Activated CD8-positive, alpha-beta memory T cell treated with anti-CD3 and anti-CD28 coated beads for 36 hours (primary cell): ENCODE data around the gene BBOX1. TPM values are rescaled to one million over a fixed set of nuclear protein-coding genes. Genes with fewer than 3 reads are reported as not detected.
"Not testable (repeated sequence)": the region's sequence is repeated elsewhere in the genome, so short reads cannot be mapped to it uniquely, and the experiment has no call there.

ENCODE experiments used
- CTCF ChIA-PET: fragments of 350-600 bp; sonication (Branson Sonifier 250); formaldehyde crosslinking; loops from one replicate; lab custom pipeline; 2021; ENCODE audit warnings: antibody characterized with exemption; lab: Charles Lee
- POLR2A ChIA-PET: fragments of 350-600 bp; sonication (Branson Sonifier 250); formaldehyde crosslinking; loops from one replicate; lab custom pipeline; 2021; ENCODE audit warnings: antibody characterized with exemption; lab: Charles Lee
- total RNA-seq, 2 experiments: library from RNA; stranded (reverse); gene quantifications; one replicate each; pipeline ENCODE4 v1.2.3, GENCODE V29; 2021

The BBOX1 gene
- total RNA-seq, 2 experiments from 2014 or later = not detected

DNA sequence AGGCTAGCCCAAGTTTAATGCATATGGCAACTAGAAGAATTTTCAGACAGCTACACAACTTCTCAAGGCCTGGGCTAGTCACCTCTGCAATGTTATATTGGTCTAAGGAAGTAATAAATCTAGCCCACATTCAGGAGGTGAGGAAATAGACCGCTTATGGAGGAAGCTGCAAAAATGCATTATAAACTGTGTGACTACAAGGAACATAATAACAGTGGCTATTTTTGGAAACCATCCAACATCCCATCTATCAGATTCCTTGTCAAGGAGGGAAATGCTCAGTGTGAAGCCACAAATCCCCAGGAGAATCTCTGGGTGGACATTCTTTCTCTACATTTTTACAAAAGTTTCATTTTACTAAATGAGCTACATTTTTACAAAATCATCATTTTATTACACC lies 76.1 kb downstream of the BBOX1 start:
- ChIA-PET CTCF (interaction anchor here (0.6 kb wide), 1 partner anchor 10 kb away, joined by 3 read pairs; no protein-coding TSS in a partner anchor), POLR2A (no interaction called here)

DNA sequence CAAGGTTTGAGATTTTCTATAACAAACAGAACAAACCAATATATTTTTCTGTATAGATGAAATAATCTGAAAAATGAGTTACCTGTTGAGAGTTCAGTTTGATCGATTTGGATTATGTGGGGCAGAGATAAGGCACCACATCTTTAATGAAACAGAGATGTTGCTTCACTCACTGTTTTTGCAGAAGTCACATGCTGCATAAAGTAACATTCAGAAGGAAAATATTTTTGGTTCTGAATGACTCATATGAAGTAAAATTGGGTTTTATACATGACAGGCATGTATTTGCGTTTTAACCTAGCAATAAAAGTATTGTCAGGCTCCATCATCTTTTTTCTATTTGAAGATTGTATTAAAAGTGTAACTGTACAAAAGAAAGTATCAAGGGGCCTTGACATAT lies 77.8 kb downstream of the BBOX1 start:
- POLR2A ChIA-PET = no interaction called here
- CTCF ChIA-PET = no interaction called here

DNA sequence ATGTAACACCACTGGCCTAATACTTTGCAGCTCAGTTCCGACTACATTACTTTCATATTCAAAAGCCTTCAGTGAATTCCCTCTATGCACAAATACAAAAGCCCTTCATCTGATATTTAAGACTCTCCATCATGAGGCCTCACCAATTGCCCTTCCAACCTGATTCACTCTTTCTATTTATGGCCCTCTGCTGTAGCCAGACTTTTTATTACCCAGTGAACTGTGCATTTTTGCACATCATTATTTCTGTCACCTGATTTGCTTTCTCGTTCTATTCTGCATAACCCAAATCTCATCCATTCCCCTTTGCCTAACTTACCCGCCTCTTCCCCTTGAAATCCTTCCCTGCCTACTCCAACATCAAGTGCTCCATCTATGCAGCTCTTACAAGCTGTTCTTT lies 78.3 kb downstream of the BBOX1 start:
- ChIA-PET CTCF (no interaction called here), POLR2A (no interaction called here)

DNA sequence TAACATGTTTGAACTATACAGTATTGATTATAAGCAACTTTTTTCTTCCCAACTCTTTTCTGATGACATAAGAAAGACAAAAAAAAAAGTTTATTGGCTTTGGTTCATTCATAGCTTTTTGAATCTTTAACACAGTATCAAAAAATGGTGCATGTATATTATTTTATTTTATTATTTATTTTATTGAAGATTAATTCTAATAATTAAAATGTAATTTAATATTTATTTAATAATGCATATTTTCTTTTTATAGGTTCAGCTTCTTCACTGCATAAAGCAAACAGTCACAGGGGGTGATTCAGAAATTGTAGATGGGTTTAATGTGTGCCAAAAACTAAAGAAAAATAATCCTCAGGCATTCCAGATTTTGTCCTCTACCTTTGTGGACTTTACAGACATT lies 78.8 kb downstream of the BBOX1 start:
- CTCF ChIA-PET = no interaction called here
- POLR2A ChIA-PET = no interaction called here

DNA sequence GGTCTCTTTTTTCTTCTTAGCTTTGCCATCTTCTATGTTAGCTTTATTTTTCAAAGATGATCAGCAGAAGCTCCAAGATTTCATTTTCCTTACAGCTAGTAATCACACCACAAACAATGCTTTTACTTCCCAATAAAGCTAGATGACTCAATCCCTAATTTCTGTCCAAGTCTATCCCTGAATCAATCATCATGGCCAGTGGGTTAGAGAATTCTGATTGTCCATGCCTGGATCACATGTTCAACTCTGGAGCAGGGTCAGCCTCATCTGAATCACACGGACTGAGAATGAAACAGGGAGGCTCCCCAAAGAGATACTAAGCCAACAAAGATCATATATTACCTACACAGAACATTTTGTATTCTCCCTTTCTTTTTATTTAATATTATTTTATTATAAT lies 79.6 kb downstream of the BBOX1 start:
- POLR2A ChIA-PET = no interaction called here
- CTCF ChIA-PET = no interaction called here

DNA sequence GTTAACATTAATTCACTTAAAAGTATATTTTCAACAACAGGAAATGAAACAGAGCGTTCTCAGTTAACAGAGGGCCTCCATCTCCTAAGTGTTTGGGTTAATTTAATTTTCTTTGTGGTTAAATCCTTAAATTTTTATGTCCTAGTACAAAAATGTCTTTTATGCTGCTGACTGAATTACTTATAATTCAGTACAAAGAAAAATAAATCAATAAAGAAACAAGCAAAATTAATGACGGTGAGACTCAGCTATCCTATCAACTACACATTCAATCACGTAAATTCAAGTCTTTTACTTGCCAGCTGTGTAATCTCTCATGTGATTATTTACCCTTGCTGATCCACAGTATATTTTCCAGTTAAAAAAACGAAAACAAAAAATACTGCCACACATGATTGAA lies 81.4 kb downstream of the BBOX1 start:
- ChIA-PET POLR2A (no interaction called here), CTCF (interaction anchor here (0.6 kb wide), 1 partner anchor 33 kb away, joined by 3 read pairs; no protein-coding TSS in a partner anchor)

DNA sequence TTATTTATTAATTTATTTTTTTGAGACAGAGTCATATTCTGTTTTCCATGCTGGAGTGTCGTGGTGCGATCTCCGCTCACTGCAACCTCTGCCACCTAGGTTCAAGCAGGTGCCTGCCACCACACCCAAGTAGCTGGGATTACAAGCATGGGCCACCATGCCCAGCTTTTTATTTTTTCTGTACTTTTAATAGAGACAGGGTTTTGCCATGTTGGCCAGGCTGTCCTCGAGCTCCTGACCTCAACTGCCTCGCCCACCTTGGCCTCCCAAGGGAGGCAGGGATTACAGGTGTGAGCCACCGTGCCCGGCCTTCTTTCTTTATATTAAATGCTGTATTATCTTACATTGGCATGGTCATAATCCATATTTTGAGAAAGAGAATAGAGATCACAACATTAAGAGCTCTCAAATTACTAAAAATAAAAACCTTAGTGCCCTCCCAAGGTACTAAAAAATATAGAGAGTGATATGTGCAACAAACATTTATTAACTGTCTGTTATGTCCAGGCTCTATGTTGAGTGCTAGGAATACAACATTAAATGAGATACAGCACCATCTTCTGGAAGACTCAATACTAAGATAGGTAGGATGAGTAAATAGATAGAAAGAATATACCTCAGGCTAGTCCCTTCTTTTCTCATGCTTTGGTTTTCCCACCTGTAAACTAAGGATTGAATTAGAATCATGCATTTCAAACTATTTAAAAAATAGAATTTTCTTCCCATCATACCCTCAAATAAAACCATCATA lies 84.1 kb downstream of the BBOX1 start:
- ChIA-PET POLR2A (no interaction called here), CTCF (no interaction called here)

DNA sequence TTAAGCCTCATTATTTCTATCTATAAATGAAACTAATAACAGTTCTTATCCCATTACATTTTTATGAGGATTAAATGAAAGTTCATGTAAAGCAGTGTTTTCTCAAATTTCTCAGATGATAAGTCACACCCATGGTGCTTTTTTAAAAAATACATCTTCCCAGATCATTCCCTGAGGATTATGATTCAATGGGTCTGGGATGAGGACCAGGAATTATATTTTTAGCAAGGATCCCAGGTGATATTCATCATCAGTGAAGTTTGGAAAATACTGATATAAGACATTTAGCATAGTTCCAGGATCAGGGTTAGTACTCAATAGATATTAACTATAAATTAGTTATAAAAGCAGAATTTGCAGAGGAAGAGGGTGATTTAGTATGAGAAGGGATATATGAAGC lies 89.1 kb downstream of the BBOX1 start:
- ChIA-PET POLR2A (no interaction called here), CTCF (no interaction called here)

DNA sequence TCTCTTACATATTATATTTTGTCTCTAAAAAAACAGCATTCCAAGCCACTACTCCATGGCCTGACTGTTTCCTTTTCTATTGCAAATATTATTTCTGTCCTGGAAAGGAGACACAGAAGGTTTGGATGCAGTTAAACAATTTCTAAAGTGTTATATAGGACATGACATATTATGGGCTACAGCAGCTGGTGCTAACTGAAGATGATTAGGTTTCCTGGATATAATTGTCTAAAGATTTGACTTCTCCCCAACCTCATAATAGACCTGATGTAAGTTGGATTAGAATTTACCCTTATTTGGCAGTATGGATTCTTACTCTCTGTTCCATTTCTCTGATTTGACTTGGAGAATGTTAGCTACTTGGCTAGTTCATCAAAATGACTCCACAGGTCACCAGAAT lies 90.2 kb downstream of the BBOX1 start:
- CTCF ChIA-PET = no interaction called here
- POLR2A ChIA-PET = no interaction called here

DNA sequence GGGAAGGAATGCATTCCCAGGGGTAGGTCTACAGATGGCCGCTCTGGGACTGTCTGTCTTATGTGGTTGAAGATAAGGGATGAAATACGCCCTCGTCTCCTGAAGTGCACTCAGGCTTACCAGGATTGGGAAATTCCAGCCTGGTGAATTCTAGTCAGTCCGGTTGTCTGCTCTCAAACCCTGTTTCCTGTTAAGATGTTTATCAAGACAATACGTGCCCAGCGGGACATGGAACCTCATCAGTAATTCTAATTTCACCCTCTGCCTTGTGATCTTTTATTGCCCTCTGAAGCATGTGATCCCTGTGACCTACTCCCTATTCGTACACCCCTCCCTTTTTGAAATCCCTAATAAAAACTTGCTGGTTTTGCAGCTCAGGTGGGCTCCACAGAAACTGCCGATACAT lies 95.3 kb downstream of the BBOX1 start:
- CTCF ChIA-PET, POLR2A ChIA-PET: not testable (repeated sequence)

DNA sequence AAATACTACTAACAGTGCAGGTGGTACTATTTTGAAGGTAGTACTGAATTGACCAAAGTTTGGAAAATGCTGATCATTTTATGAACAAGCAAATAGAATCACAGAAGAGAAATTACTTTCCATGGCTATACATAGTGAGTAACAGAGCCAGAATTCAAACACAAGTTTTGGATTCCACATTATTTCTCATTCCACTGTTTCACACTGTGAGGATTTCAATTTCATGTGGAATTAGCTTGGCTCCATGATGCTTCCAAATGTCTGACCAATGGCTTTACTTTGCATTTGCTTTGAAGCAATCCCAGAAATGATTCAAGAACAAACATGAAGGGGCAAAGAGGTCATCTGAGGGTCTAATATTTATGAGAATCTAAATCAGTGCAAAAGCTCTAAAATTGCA lies 98.1 kb downstream of the BBOX1 start:
- ChIA-PET POLR2A (no interaction called here), CTCF (no interaction called here)

DNA sequence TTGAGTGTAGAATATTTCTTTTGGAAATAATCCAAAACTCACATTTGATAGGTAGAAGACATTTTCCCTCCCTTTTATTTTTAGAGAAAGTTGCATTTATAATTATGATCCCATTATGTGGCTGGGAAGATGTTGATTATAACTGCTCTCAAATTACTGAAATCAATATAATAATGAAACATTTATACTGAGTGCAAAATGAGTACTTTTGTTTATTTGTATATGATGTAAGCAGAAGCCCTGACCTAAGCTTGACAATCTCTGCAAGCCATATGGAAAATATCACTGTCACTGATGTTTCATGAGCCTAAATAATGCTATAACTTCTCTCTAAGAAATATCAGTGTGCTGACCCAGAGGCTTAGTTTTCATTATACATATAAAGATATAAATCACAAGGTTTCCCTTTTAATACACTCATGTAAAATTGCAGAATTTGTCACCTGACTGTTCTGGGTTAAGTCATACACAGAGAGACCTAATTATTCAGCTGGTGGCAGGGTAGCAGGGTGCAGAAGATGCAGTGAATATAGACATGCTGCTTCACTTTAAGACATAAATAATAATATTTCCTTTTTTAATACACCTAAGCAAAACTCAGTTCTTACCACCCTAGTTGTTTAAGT lies 99.2 kb downstream of the BBOX1 start:
- CTCF ChIA-PET = no interaction called here
- POLR2A ChIA-PET = no interaction called here

DNA sequence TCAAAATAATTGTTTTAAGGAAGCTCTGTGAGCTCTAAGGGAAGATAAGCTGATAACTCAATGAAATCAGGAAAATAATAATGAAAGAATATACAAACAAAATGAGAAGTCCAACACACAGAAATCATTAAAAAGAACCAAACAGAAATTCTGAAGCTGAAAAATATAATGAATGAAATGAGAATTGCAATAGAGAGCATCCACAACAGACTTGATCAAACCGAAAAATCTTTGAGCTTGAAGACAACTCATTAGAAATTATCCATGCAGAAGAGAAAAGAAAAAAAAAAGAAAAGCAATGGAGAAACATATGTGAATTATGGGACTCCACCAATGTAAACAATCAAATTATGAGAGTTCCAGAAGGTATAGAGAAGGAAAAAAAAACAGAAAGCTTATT lies 101.0 kb downstream of the BBOX1 start:
- CTCF ChIA-PET = no interaction called here
- POLR2A ChIA-PET = no interaction called here

DNA sequence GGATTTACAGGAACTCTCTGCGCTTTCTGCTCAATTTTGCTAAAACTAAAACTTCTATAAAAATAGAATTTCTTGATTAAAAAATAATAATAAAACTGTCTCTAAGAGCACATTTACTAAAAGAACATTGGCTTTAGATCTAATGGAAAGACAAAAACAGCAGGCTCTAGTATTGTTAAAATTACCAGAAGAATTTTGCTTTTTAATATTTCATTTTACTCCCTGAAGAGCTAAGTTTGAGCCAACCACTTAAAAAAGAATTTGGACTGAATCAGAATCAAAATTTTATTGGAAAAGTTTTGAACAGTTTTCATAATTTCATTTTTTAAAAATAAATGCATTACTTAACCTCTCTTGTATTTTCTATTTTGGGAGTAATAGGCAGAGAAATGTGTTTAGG lies 107.3 kb downstream of the BBOX1 start:
- CTCF ChIA-PET = no interaction called here

DNA sequence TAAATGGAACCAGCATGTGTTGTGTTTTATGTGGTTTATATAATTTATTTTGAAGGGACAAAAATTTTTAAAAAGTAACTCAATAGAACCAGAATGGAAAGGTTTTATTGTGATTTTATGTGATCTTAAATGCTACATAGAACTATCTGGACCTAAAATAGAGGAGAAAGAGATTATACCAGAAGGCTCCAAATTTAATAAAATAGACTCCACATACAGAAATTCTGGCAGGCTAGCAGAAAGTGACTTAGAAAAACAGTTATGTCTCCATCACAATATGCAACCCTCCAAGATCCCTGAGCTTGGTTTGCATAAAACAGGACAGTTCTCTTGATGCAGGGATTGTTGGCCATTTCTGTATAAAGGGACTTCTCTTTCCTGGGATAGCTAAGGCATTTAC lies 107.9 kb downstream of the BBOX1 start:
- POLR2A ChIA-PET = no interaction called here
- CTCF ChIA-PET = no interaction called here

More for the DNA sequence above, 107.3 kb downstream of the BBOX1 start:
- POLR2A ChIA-PET = no interaction called here

DNA sequence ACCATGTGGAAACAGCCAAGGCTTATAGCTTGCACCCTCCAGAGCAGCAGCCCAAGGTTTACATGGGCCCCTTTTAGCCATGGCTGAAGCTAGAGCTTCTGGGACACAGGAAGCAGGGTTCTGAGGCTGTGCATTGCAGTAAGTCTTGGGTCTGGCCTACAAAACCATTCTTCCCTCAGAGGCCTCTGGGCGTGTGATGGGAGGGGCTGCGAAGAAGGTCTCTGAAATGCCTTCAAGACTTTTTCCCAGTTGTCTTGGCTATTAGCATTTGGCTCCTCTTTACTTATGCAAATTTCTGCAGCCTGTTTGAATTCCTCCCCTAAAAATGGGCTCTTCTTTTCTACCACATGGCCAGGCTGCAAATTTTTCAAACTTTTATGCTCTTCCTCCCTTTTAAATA lies 109.5 kb downstream of the BBOX1 start:
- ChIA-PET POLR2A (no interaction called here), CTCF (interaction anchor here (0.7 kb wide), 1 partner anchor 166 kb away, joined by 3 read pairs; no protein-coding TSS in a partner anchor)

DNA sequence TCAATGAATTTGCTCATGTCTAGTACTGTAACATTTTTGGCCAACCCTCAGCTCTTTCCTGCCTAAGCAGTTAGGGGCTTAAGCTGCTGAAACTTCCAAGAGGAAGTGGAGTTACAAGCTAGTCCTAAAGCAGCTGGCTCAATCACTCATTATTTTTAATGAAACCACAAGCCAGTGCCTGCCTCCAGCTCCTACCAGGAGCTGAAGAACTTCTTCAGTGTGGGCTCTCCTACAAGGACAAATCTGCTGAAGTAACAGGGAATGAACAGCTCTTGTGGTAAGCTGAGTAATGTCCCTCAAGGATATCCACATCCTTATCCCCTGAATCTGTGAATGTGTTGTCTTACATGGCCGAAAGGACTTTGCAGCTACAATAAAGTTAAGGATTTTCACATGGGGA lies 112.5 kb downstream of the BBOX1 start:
- ChIA-PET POLR2A (no interaction called here), CTCF (no interaction called here)

DNA sequence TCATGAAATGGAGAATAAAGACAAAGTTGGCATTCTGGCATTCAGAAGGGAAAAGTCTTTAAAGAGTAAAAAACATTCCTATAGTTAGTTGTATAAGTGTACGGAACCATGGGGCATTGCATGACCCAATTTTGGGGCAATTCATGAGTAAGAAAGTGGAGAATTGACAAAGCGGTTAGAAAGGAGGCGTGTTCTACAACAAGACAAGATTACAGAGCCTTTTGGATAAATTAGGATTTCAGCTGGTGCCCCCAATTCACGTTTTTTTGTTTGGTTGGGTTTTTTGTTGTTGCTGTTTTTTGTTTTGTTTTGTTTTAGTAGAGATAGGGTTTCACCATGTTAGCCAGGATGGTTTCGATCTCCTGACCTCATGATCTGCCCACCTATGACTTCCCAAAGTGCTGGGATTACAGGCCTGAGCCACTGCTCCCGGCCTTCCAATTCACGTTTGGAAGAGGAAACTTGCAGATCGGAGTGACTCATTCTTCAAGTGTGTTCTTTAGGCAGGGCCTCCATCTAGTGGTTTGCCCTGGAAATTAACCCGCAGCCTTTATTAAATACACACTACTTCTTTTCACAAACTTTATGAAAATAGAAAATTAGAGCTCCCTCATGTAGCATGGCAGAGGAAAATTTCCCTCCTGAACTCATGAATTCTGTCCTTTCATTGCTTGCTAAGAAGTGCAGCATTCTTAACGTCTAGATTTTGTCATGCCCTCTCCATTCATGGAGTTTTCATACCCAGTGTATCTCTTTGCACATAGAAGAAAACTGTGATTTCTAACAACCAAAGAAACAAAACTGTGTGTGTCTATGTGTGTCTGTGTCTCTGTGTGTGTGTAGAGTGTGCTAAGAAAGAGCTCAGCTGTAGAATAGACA lies 118.1 kb downstream of the BBOX1 start:
- CTCF ChIA-PET = no interaction called here
- POLR2A ChIA-PET = no interaction called here

DNA sequence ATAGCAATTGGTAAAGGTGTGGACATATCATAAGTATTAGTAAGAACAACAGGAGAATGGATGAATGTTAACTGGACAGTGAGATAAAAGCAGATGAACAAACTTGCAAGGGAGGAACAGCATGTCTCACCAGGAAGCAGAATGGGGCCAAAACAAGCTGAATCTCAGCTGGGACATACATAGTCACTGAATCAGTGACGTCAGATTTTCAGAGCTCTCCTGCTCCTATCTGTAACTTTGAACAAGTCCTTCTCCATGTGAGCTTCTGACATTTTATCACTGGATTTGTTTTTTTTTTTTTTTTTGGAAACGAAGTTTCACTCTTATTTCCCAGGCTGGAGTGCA lies 118.7 kb downstream of the BBOX1 start:
- CTCF ChIA-PET = no interaction called here
- POLR2A ChIA-PET = no interaction called here

DNA sequence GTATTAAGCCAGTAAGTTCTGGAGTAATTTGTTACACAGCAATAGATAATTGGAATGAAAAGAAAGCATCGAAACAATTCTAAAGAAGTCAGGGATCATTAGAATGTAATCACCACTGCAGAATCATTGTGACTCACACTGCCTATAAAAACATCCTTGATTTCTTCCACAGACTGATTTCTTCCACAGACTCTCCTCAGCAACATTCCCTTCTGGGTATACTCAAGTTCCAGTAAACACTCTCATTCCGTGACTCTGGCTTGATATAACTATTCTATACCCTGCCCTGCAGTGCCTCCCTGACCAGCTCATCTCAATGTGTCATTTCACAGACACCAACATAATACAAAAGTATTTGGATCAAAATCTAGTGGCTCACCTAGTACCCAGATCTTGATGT lies 120.5 kb downstream of the BBOX1 start:
- POLR2A ChIA-PET = no interaction called here

More for the DNA sequence above, 120.5 kb downstream of the BBOX1 start:
- CTCF ChIA-PET = no interaction called here
